NCI-H2227 treated with DMSO at 0.1 percent for 48 hours (cell line): ENCODE measurements around the gene F11R.
A peak's percentile ranks its signal among the peaks of the same experiment; 100 is the strongest.
"Not testable (repeated sequence)": the region's sequence is repeated elsewhere in the genome, so short reads cannot be mapped to it uniquely, and the experiment has no call there.

ENCODE experiments used
- DNase-seq: peaks from one replicate; lab custom pipeline; 2025; lab: John Stamatoyannopoulos, UW

F11R gene

GRCh38 chr1:161020509-161021164 lies at the start of gene F11R:
Gene F11R (minus strand): TSS chr1:161021152. CDS start chr1:161021073, 79 bp downstream.
- DNase-seq, result no peak

- no peak for DNase-seq
Measured at GRCh38 chr1:161069731-161070270, 48.8 kb upstream of the F11R start, which contains the start of gene ARHGAP30. Gene ARHGAP30 (minus strand): TSS chr1:161069891. CDS start chr1:161069624, 267 bp downstream.

DNA sequence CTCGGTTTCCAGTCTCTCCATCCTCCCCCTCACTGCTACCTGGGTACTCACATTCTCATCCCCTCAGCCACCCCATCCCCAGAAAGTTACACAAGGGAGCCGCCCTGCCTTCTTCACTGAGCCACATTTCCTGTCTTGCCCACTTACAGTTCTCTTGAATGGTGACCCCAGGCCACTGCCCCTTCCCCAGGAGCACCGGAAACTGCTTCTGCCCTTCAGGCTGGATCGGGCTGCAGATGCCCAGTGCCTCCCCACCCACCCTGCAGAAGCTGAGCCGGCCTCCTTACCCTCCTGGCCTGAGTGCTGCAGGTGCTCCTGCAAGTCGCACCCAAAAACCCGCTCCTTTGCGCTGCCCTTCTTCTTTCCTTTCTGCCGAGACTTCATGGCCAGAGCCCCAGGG lies 48.3 kb upstream of the F11R start:
- no peak for DNase-seq

- DNase-seq, result no peak
Measured at GRCh38 chr1:161068306-161069234, 47.6 kb upstream of the F11R start.

DNA sequence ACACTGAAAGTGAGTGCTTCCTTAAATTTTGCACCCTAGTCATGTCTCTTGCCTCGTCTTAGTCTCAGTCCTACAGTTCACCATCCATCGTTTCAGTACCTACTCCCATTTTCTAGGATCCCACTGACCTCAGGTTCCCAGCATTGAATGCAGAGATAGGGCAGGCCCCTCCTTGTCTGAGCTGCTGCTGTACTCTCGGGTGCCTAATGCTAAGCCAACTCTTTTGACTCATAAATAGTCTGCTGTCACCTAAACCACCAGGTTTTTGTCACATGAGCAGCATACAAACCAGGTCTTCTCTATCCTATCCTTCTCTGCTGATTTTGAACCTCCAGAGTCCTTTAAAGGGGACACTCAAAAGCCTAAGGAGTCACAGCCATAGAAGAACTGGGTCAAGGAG lies 45.7 kb upstream of the F11R start:
- no peak for DNase-seq

- not testable (repeated sequence) for DNase-seq
Measured at GRCh38 chr1:161065681-161066080, 44.7 kb upstream of the F11R start.

DNA sequence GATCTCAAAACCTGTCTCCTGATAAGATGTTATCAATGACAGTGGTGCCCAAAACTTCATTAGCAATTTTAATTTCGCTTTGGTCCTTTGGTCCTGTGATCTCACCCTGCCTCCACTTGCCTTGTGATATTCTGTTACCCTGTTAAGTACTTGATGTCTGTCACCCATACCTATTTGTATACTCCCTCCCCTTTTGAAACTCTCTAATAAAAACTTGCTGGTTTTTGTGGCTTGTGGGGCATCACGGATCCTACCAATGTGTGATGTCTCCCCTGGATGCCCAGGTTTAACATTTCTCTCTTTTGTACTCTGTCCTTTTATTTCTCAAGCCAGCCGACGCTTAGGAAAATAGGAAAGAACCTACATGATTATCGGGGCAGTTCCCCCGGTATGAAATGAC lies 43.0 kb upstream of the F11R start:
- not testable (repeated sequence) for DNase-seq

GRCh38 chr1:161061419-161061818 lies 40.5 kb upstream of the F11R start:
- DNase-seq, result no peak

DNA sequence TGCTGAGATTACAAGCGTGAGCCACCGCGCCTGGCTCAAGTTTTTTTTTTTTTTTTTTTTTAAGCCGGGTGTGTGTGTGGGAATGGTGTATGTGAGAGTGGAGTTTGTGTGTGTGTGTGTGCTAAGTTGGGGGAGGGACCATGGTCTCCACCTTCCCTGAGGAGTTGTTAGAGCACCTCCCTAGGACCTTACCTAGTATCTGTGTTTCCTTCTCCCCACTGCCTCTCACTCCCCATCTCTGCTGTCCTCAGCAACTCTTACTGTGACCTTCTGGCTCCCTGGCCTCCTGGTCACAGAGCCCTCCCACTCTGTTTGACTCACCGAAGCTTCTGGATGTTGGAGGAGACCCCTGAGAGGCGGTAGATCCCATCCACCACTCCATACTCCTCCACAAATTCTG lies 38.3 kb upstream of the F11R start:
- no peak for DNase-seq

- no peak for DNase-seq
Measured at GRCh38 chr1:161054805-161055204, 33.9 kb upstream of the F11R start.

GRCh38 chr1:161054232-161054631 lies 33.3 kb upstream of the F11R start:
- DNase-seq, result no peak

DNA sequence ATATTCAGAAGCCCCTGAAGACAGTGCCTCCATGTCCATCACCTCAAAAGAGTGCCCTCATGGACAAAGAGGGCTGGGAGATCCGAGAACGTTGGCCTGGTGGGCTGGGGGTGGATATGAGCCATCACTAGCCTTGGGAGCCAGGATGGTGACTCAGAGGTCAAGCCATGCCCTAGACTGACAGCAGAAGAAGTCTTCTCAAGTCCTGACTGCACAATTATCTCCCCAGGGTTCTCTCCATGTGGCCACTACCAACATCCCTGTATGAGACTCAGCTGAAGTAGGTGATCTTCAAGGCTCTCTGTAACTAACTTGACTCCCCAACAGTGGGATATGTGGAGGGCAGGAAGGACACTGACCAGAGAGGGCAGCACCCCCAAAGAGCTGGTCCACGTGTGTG lies 31.9 kb upstream of the F11R start:
- no peak for DNase-seq

DNA sequence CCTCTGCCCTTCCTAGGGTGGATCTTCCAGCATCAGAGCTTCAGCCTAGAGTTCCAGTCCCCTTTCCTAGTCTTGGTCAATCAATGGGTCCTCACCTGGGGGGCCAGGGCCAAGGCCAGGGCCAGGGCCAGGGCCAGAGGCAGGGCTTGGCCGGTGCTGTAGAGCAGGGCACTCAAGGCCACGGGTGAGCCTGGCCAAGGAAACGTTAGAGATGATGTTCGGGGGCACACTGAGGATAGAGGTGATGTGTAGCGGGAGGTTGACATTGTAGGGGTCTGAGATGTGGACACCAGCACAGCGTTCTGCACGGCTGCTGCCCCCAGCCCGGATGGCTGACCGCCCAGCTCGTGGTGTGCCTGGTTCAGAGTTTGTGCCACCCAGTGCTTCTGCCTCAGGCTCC lies 30.3 kb upstream of the F11R start:
- no peak for DNase-seq

- DNase-seq, result no peak
Measured at GRCh38 chr1:161048949-161049722, 28.2 kb upstream of the F11R start.

- DNase-seq, result no peak
Measured at GRCh38 chr1:161047436-161048420, 26.8 kb upstream of the F11R start.

DNA sequence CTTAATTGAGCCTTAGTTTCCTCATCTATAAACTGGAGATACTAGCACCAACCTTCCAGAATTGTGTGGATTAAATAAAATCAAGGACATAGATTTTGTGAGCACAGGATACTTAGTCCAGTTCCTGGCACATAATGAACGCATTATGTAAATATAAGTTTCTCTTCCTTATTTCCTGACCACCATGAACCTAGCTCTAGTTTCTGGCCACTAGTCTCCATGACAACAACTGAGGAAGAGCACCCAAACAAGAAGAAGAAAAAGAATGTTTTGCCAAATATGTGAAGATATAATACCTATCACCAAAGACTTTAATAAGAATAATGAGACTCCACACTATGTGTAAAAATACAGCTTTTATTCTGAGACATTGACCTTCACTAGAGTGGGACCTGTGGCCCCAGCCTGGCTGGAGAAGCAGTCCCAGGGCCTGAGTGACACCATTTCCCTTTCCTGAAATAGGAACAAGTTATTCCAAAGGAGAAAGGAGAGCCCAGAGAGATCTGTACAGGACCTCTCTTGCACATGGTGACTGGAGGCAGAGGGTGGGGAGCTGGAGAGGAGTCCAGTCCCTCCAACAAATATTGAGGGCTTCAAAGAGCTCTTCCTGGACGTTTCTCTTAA lies 25.8 kb upstream of the F11R start:
- no peak for DNase-seq

DNA sequence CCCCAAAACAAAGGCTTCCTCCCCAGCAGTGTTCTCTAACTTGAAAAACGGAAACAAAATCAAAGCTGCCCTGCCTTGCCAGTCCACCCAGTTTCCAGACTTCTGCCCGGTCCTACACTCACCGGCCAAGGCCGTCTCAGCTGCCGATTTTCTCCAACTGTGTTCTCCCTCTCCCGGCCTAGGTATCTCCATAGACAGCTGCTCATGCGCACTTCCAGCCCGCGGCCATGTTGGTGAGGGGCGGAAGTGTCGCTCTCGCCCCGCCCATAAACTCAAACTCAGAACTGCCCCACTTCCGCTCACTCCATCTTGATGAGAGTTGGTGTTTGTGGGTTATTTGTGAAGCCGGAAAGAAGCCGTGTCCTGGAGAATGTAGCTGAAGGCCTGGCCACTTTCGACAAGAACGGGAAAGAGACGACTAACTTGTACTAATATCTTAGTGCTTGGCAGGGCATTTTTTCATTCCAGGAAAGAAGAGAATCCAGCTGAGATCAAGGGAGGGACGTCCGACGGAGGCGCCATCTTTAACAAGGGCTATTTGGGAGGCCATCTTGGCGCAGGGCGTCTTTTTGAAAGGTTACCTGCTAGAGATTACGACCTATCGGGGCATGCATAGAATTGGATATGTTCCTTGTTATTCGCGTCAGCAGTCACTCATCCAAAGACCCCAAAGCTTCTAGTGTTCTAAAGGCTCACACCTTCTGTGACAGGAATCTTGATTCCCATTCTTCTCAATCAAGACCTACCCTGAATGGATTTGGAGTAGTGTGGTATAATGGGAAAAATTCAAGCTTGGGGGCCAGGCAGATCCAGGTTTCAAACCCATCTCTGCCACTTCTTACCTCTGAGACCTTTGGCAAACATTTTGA lies 25.0 kb upstream of the F11R start, which contains the start of gene USF1:
USF1 (minus strand) TSS at position 242 of the 869 bp plus-strand sequence. CDS start 2,702 bp downstream, outside the sequence.
- peak; percentile 98 for DNase-seq

DNA sequence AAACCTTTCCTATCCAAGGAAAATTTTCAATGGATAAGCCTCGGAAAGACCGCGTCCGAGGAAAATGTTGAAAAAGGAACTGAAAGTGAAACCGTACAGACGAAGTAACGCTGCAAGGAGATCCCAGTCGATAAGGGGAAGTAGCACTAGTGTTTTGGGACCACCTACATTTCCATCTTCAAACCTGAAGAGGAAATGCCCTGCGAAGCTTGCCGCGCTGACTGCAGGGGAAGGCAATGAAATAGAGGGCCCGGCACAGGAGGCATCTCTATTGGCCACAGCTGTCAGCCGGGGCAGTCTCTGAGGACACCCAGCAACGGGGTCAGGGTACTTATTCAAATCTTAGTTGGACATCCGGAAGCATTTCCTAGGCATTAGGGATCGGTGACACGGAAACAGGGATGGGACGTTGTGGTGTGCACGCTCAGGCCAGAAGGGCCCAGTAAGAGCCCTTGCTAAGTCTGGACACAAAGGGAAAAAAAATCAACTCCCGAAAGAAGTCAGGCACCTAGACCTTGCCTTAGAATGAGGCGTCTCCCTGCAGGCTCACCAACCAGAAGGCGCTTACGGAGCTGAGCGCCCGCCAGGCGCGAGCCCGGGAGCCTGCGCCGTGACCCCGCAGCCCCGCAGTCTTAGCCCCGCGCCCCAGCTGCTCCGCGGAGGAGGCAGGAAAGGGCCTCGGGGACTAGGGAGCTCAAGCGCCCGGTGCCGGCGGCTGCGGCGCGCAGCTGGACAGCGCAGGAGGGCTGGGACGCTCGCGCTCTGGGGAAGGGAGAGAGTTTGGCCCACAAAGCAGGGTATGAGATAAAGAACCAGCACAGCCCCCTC lies 24.2 kb upstream of the F11R start:
- DNase-seq, result peak; percentile 58
